ENCODE results near the gene CAV3. TPM values are rescaled to one million over a fixed set of nuclear protein-coding genes. Genes with fewer than 3 reads are reported as not detected.

Gene CAV3
- total RNA-seq, 4 donors from 2014 or later = not detected

- no peaks in the 10 kb centered on the region for H3K9me3 ChIP-seq
- no peak overlapping the region for H3K4me3 ChIP-seq
- H3K36me3 ChIP-seq = no peaks in the 10 kb centered on the region
- no peaks in the 10 kb centered on the region for H3K4me1 ChIP-seq
- DNase-seq = no peak
- intact Hi-C loops (cut with DNase I; ENCODE audit: low total_unique reads) = no loop called here
- no peak for TF ChIP-seq POLR2A (IDR thresholded peaks at IDR 0.05)
- no peak for TF ChIP-seq POLR2AphosphoS5 (IDR thresholded peaks at IDR 0.05)
- TF ChIP-seq CTCF (IDR thresholded peaks at IDR 0.05) = no peak
- no peak for TF ChIP-seq EP300 (IDR thresholded peaks at IDR 0.05; ENCODE audit: low read depth)
- peaks cover 3% of the 10 kb centered on the region for H3K27me3 ChIP-seq
- in situ Hi-C loops (cut with MboI; ENCODE audit: low pct_ligation_motif_present in 1 of 4, low pct_unique_long_range_greater_than_20kb in 1 of 4, low sequenced_read_pairs in 3 of 4) = no loop called here
- H3K27ac ChIP-seq = no peak overlapping the region
These were observed 4.2 kb downstream of the CAV3 start for GRCh38 chr3:8737823-8738222.

GRCh38 chr3:8738639-8739038, 5.0 kb downstream of the CAV3 start:
- Histone ChIP-seq H3K36me3 (no peaks in the 10 kb centered on the region), H3K27me3 (peaks cover 3% of the 10 kb centered on the region), H3K9me3 (no peaks in the 10 kb centered on the region), H3K4me1 (no peaks in the 10 kb centered on the region), H3K4me3 (no peak overlapping the region), H3K27ac (no peak overlapping the region)
- TF ChIP-seq POLR2A (IDR thresholded peaks at IDR 0.05) (no peak), POLR2AphosphoS5 (IDR thresholded peaks at IDR 0.05) (no peak), CTCF (IDR thresholded peaks at IDR 0.05) (no peak), EP300 (IDR thresholded peaks at IDR 0.05; ENCODE audit: low read depth) (no peak)
- 67 to 79% methylated on average over 1 to 3 of the region's 3 CpGs for WGBS, 2 donors (ENCODE audit: low coverage in 1 of 2)
- in situ Hi-C loops (cut with MboI; ENCODE audit: low pct_ligation_motif_present in 1 of 4, low pct_unique_long_range_greater_than_20kb in 1 of 4, low sequenced_read_pairs in 3 of 4) (no loop called here), intact Hi-C loops (cut with DNase I; ENCODE audit: low total_unique reads) (no loop called here)
- no peak for DNase-seq

- WGBS, 2 donors (ENCODE audit: low coverage in 1 of 2) = 75 to 80% methylated on average over 1 to 5 of the region's 5 CpGs
- intact Hi-C loops (cut with DNase I; ENCODE audit: low total_unique reads) (no loop called here), in situ Hi-C loops (cut with MboI; ENCODE audit: low pct_ligation_motif_present in 1 of 4, low pct_unique_long_range_greater_than_20kb in 1 of 4, low sequenced_read_pairs in 3 of 4) (no loop called here)
- DNase-seq = no peak
- Histone ChIP-seq H3K4me1 (no peaks in the 10 kb centered on the region), H3K9me3 (no peaks in the 10 kb centered on the region), H3K36me3 (no peaks in the 10 kb centered on the region), H3K27me3 (peaks cover 3% of the 10 kb centered on the region), H3K4me3 (no peak overlapping the region), H3K27ac (no peak overlapping the region)
- TF ChIP-seq POLR2AphosphoS5 (IDR thresholded peaks at IDR 0.05) (no peak), EP300 (IDR thresholded peaks at IDR 0.05; ENCODE audit: low read depth) (no peak), POLR2A (IDR thresholded peaks at IDR 0.05) (no peak), CTCF (IDR thresholded peaks at IDR 0.05) (no peak)
These were observed 6.3 kb downstream of the CAV3 start for GRCh38 chr3:8739757-8740504.

DNA sequence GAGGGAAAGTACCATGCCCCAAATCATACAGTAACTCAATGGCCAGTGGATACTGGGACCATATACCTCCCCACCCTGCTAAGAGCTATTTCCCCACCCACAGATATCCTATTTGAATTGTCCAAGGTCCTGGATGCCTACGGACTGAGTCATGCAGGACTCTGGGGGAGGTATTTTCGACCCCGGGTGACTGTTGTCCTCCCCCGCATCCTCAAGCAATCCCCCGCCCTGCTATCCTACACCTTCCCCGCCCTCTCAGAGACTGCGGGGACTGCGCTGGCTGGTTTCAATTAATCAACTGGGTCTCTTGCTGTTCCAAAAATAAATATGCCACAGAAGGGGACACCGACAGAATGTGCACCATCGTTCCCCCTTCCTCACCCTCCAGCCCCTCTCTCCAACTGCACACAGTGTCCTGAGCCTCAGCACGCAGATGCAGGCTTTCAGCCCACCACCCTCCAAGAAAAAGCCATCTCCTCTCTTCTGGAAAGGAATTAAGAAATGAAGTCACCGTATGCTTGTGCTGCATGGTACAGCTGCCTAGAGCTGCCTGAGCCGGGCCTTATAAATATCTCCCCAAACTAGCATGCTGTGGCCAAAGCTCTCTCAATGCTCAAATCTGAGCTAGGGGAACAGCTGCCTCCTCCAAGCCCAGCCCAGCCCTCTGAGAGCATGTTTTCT, 8.1 kb downstream of the CAV3 start:
- in situ Hi-C loops (cut with MboI; ENCODE audit: low pct_ligation_motif_present in 1 of 4, low pct_unique_long_range_greater_than_20kb in 1 of 4, low sequenced_read_pairs in 3 of 4) = no loop called here
- no peaks in the 10 kb centered on the region for H3K4me1 ChIP-seq
- no peak for DNase-seq
- H3K27ac ChIP-seq = no peak overlapping the region
- 20% methylated on average over 4 to 13 of the region's 13 CpGs for WGBS, 2 donors (ENCODE audit: low coverage in 1 of 2)
- no peak overlapping the region for H3K4me3 ChIP-seq
- no peaks in the 10 kb centered on the region for H3K36me3 ChIP-seq
- intact Hi-C loops (cut with DNase I; ENCODE audit: low total_unique reads) = no loop called here
- no peak for TF ChIP-seq CTCF (IDR thresholded peaks at IDR 0.05)
- TF ChIP-seq POLR2A (IDR thresholded peaks at IDR 0.05) = no peak
- TF ChIP-seq EP300 (IDR thresholded peaks at IDR 0.05; ENCODE audit: low read depth) = no peak
- no peak for TF ChIP-seq POLR2AphosphoS5 (IDR thresholded peaks at IDR 0.05)
- H3K27me3 ChIP-seq = peaks cover 3% of the 10 kb centered on the region
- H3K9me3 ChIP-seq = no peaks in the 10 kb centered on the region

Measured in transverse colon (tissue), 4 donors.